ENCODE measurements around the gene AK3.
"Not testable (repeated sequence)": the region's sequence is repeated elsewhere in the genome, so short reads cannot be mapped to it uniquely, and the experiment has no call there.

AK3 gene

DNA sequence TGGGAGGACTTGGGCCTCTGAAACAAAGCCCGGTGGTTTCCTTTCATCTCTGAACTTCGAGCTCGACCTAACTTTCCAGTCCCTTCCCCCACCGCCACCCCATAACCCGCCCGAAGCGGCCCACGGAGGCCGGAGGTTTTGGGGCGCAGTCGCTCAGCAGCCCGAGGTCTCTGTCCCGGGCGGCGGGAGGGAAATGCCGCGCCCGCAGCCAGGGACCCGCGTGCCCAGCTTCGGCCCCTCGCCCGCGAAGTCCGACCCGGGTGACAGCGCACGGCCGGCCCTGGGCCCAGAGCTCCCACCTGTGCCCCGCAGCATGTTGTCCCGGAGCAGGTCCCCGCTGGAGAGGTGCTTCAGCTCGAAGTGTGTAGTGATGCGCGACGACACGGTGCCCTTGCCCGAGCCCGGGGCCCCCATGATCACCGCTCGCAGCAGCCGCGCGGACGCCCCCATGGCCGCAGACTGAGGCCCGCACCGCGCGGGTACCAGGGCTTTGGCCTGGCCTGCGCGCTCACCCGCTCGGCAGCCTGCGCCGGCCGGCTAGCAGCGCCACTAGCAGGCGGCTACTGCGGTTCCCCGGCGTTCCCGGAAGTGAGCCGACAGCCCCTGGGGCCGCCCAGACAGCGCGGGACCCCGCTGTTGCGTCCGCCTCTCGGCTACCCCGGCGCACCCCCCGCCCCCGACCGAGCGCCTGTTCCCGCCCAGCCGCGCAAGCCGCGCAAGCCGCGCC is at the start of gene AK3:
AK3 (minus strand) TSS at position 565 of the 727 bp plus-strand sequence; CDS start at position 450, 115 bp downstream.
- DNase-seq (ENCODE audit: low spot score) = peak; percentile 77
- H3K27ac ChIP-seq = peak within 1 kb of the TSS; percentile 93
- TF ChIP-seq, protein P1, sequence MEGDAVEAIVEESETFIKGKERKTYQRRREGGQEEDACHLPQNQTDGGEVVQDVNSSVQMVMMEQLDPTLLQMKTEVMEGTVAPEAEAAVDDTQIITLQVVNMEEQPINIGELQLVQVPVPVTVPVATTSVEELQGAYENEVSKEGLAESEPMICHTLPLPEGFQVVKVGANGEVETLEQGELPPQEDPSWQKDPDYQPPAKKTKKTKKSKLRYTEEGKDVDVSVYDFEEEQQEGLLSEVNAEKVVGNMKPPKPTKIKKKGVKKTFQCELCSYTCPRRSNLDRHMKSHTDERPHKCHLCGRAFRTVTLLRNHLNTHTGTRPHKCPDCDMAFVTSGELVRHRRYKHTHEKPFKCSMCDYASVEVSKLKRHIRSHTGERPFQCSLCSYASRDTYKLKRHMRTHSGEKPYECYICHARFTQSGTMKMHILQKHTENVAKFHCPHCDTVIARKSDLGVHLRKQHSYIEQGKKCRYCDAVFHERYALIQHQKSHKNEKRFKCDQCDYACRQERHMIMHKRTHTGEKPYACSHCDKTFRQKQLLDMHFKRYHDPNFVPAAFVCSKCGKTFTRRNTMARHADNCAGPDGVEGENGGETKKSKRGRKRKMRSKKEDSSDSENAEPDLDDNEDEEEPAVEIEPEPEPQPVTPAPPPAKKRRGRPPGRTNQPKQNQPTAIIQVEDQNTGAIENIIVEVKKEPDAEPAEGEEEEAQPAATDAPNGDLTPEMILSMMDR (conservative IDR thresholded peaks at IDR 0.05; ENCODE audit: low read depth) = no peak
- ChIA-PET CTCF (interaction anchor here (0.5 to 0.9 kb wide), 4 partner anchors 9 to 67 kb away, joined by 3 to 5 read pairs (median 4); no protein-coding TSS in a partner anchor), POLR2A (ENCODE audit: low non-redundant PET) (interaction anchor here (0.5 to 0.6 kb wide), 2 partner anchors 104 to 1214 kb away, joined by 3 read pairs; no protein-coding TSS in a partner anchor)

DNA sequence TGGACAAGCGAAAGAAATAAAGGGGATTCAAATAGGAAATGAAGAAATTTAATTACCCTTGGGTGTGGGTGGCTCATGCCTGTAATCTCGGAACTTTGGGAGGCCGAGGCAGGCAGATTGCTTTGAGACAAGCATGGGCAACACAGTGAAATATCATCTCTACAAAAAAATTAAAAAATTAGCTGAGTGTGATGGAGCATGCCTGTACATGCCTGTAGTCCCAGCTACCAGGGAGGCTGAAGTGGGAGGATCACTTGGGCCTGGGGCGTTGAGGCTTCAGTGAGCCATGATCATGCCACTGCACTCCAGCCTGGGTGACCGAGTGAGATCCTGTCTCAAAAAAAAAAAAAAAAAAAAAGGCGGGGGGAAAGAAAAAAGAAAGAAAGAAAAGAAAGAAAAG is 47.7 kb upstream of the AK3 start:
- DNase-seq (ENCODE audit: low spot score) = no peak
- POLR2A ChIA-PET (ENCODE audit: low non-redundant PET) = no interaction called here
- H3K27ac ChIP-seq = 0 out of 2 replicates have a peak overlapping the region, but pooled peaks have one; percentile 2
- CTCF ChIA-PET = no interaction called here
- TF ChIP-seq, protein P1 (conservative IDR thresholded peaks at IDR 0.05; ENCODE audit: low read depth) = no peak

DNA sequence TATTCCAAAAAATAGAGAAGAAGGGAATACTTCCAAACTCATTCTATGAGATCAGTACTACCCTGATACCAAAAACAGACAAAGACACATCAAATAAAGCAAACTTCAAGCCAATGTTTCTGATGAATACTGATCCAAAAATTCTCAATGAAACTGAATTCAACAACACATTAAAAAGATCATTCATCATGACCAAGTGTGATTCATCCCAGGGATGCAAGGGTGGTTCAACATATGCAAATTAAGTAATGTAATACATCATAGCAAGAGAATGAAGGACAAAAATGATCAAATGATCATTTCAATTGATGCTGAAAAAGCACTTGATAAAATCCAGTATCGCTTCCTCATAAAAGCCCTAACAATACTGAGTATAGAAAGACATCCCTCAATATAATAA is 46.9 kb upstream of the AK3 start:
- no peak for DNase-seq (ENCODE audit: low spot score)
- H3K27ac ChIP-seq = no peak overlapping the region
- TF ChIP-seq, protein P1 (conservative IDR thresholded peaks at IDR 0.05; ENCODE audit: low read depth) = no peak
- CTCF ChIA-PET = no interaction called here
- POLR2A ChIA-PET (ENCODE audit: low non-redundant PET) = no interaction called here

DNA sequence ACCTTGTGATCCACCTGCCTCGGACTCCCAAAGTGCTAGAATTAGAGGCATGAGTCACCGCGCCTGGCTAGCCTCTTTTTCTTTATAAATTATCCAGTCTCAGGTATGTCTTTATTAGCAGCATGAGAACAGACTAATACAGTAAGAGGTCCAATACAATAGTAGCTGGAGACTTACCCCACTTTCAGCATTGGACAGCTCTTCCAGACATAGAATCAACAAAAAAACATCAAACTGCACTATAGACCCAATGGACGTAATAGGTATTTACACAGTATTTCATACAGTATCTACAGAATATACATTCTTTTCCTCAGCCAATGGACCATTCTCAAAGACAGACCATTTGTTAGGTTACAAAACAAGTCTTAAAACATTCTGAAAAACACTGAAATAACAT is 45.6 kb upstream of the AK3 start:
- POLR2A ChIA-PET (ENCODE audit: low non-redundant PET) = no interaction called here
- no peak for DNase-seq (ENCODE audit: low spot score)
- CTCF ChIA-PET = no interaction called here
- H3K27ac ChIP-seq = no peak overlapping the region
- TF ChIP-seq, protein P1 (conservative IDR thresholded peaks at IDR 0.05; ENCODE audit: low read depth) = no peak

DNA sequence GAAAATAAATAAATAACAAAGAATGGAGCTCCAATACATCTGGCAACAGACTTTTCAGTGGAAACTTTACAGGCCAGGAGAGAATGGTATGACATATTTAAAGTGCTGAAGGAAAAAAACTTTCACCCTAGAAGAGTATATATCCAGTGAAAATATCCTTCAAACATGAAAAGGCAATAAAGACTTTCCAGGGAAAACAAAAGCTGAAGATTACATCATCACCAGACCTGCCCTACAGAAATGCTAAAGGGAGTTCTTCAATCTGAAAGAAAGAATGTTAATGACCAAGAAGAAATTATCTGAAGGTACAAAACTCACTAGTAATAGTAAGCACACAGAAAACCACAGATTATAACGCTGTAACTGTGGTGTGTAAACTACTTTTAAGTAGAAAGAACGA is 43.4 kb upstream of the AK3 start:
- H3K27ac ChIP-seq = no peak overlapping the region
- CTCF ChIA-PET = interaction anchor here (0.6 kb wide), 1 partner anchor 818 kb away, joined by 3 read pairs; no protein-coding TSS in a partner anchor
- DNase-seq (ENCODE audit: low spot score) = no peak
- POLR2A ChIA-PET (ENCODE audit: low non-redundant PET) = no interaction called here
- TF ChIP-seq, protein P1 (conservative IDR thresholded peaks at IDR 0.05; ENCODE audit: low read depth) = no peak

DNA sequence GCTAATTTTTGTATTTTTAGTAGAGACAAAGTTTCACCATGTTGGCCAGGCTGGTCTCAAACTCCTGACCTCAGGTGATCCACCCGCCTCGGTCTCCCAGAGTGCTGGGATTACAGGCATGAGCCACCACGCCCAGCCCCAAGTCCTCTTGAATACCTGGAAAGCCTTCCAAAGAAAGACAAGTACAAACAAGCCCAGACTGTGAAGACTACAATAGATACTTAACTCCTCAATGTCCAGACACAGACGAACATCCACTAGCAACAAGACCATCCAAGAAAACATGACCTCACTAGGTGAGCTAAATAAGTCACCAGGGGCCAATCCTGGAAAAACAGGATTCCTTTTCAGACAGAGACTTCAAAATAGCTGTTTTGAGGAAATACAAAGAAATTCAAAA is 42.2 kb upstream of the AK3 start:
- H3K27ac ChIP-seq; DNase-seq (ENCODE audit: low spot score); CTCF ChIA-PET; POLR2A ChIA-PET (ENCODE audit: low non-redundant PET): not testable (repeated sequence)

DNA sequence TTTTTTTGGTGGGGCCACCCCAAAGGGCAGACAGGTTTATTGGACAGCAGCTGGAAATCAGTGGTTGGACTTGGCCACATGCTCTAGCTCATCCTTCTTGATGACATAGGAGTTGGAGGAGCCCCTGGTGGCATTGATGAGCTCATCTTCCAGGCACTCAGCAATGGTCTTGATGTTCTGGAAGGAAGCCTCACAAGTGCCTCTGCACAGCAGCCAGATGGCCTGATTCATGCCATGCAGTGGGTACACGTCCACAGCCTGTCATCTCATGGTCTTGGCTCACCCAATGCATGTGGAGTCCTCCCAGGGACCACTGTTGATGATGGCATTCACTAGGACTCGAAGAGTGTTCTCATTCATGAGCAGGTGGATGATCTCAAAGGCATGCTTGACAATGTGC is 40.4 kb upstream of the AK3 start:
- ChIA-PET POLR2A (ENCODE audit: low non-redundant PET) (no interaction called here), CTCF (interaction anchor here (1.5 kb wide), 1 partner anchor 22 kb away, joined by 3 read pairs; no protein-coding TSS in a partner anchor)
- DNase-seq (ENCODE audit: low spot score) = no peak

More for the DNA sequence above, 40.4 kb upstream of the AK3 start:
- no peak overlapping the region for H3K27ac ChIP-seq
- TF ChIP-seq, protein P1 (conservative IDR thresholded peaks at IDR 0.05; ENCODE audit: low read depth) = no peak

Measured in RWPE1 (cell line).